ENCODE results near the gene TM6SF1. TPM values are rescaled to one million over a fixed set of nuclear protein-coding genes. Genes with fewer than 3 reads are reported as not detected.
A peak's percentile ranks its signal among the peaks of the same experiment; 100 is the strongest.
"Not testable (repeated sequence)": the region's sequence is repeated elsewhere in the genome, so short reads cannot be mapped to it uniquely, and the experiment has no call there.

Gene TM6SF1
- total and polyA plus RNA-seq, 2 experiments from 2014 or later: 0.14 TPM; not detected in 1

DNA sequence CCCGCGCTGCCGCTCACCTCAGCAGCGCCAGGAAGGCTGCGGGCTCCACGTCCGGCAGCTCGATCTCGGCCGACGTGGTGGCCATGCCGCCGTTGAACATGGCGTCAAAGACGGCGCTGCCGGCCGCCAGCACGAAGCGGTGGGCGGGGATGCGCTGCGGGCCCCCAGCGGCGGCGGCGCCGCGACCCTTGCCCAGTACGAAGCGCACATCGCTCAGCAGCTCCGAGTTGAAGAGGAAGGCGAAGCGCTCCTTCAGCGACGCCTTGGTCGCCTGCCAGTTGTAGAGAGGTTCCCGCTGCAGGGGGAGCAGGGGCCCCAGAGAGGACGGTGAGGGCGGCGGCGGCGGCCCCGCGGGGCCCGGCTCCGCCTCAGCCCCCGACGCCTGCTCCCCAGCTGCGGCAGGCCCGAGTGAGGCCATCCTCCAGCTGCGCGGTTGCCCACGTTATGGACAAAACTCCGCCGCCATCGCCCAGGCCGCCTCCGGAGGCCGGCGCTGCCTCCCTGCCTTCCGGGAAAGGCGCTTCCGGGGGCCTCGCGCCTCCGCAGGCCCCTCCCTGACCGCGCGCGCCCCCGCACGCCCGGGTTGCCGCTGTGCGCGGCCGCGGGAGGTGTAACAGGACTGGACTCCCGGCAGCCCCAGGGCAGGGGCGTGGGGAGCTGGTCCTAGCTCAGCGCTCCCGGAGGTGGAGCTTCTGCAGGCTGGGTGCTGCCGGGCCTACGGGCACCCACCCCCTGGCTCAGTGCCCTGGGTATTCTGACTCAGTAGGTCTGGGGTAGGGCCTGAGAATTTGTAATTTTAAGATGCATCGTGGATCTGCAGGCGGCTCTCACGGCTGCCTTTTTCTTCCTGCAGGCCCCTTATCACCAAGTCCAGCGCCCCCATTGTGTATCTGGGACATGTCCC is 40.5 kb upstream of the TM6SF1 start, which contains the start of gene BTBD1:
BTBD1 (minus strand) TSS at position 519 of the 904 bp plus-strand sequence; CDS start at position 418, 101 bp downstream.
- Histone ChIP-seq H3K4me3 (peak within 1 kb of the TSS; percentile 81), H3K4me1 (ENCODE audit: insufficient read depth) (peaks cover 25% of the 10 kb centered on the region), H3K4me2 (ENCODE audit: unreplicated experiment) (peak within 1 kb of the TSS; percentile 93), H3K36me3 (ENCODE audit: low read depth) (no peaks in the 10 kb centered on the region), H3K9ac (peak within 1 kb of the TSS; percentile 91), H3K9me2 (ENCODE audit: insufficient read depth) (no peaks in the 10 kb centered on the region), H3K79me2 (ENCODE audit: insufficient read depth) (peaks cover 46% of the 10 kb centered on the region), H3F3A (ENCODE audit: insufficient read depth) (peaks cover 30% of the 10 kb centered on the region), H3K27ac (peak within 1 kb of the TSS; percentile 78), H3K9me3 (ENCODE audit: low read depth) (no peaks in the 10 kb centered on the region), H2AFZ (peak within 1 kb of the TSS; percentile 79), H3K27me3 (replicated peaks; ENCODE audit: insufficient read depth) (no peaks in the 10 kb centered on the region), H4K20me1 (ENCODE audit: insufficient read depth) (peaks cover 13% of the 10 kb centered on the region; the same call in 1 of the 2 replicates)
- peak; percentile 99 for DNase-seq
- WGBS, 2 experiments (ENCODE audit: low coverage in 1 of 2, low lambda C conversion rate in 2 of 2, missing lambda C conversion rate in 2 of 2): 1 to 3% methylated on average over 74 to 78 of the region's 90 CpGs
- in situ Hi-C loops (cut with MboI): no loop called here
- no peak for TF ChIP-seq EZH2 (IDR thresholded peaks at IDR 0.05; ENCODE audit: insufficient read depth, poor library complexity, severe bottlenecking)
- no peak for TF ChIP-seq EZH2phosphoT487 (IDR thresholded peaks at IDR 0.05; ENCODE audit: insufficient read depth, low read depth)

- peaks cover 18% of the 10 kb centered on the region; the same call in 1 of the 2 replicates for H3K4me1 ChIP-seq (ENCODE audit: insufficient read depth)
- in situ Hi-C loops (cut with MboI): no loop called here
- peak overlapping the region; percentile 79 for H2AFZ ChIP-seq
- 0 out of 2 replicates have a peak, but pooled peaks cover 12% of the 10 kb centered on the region for H4K20me1 ChIP-seq (ENCODE audit: insufficient read depth)
- WGBS, 2 experiments (ENCODE audit: low coverage in 1 of 2, low lambda C conversion rate in 2 of 2, missing lambda C conversion rate in 2 of 2): 61 to 76% methylated on average over 12 of the region's 12 CpGs
- H3K9ac ChIP-seq: peak overlapping the region; percentile 91
- peak overlapping the region; percentile 78 for H3K27ac ChIP-seq
- H3K4me3 ChIP-seq: peak overlapping the region; percentile 81
- H3K27me3 ChIP-seq (replicated peaks; ENCODE audit: insufficient read depth): no peaks in the 10 kb centered on the region
- no peaks in the 10 kb centered on the region for H3K36me3 ChIP-seq (ENCODE audit: low read depth)
- H3K4me2 ChIP-seq (ENCODE audit: unreplicated experiment): peak overlapping the region; percentile 93
- no peak for DNase-seq
- H3K79me2 ChIP-seq (ENCODE audit: insufficient read depth): peaks cover 40% of the 10 kb centered on the region
- no peaks in the 10 kb centered on the region for H3K9me3 ChIP-seq (ENCODE audit: low read depth)
- no peaks in the 10 kb centered on the region for H3K9me2 ChIP-seq (ENCODE audit: insufficient read depth)
- TF ChIP-seq EZH2 (IDR thresholded peaks at IDR 0.05; ENCODE audit: insufficient read depth, poor library complexity, severe bottlenecking): no peak
- no peak for TF ChIP-seq EZH2phosphoT487 (IDR thresholded peaks at IDR 0.05; ENCODE audit: insufficient read depth, low read depth)
- H3F3A ChIP-seq (ENCODE audit: insufficient read depth): peaks cover 24% of the 10 kb centered on the region
Measured at GRCh38 chr15:83067638-83067962, 39.8 kb upstream of the TM6SF1 start.

DNA sequence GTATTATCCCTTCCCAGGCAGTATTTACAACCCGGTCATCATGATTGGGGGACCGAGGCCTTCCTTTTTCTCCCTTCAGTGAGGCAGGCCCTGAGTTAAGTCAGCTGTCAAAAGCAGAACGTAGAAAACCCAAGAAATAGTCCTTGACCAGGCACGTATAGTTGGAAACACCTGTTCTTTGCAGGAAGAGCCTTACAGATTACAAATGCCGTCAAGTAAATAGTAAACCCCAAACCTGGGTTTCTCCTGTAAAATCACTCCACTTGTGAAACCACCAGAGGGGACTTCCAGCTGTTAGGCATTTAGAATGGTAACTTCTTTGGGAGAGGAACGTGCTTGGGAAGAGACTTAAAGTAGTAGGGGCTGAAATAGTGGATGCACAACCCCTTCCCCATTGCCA is 39.4 kb upstream of the TM6SF1 start:
- in situ Hi-C loops (cut with MboI): no loop called here
- DNase-seq: no peak
- 0 out of 2 replicates have a peak, but pooled peaks cover 7% of the 10 kb centered on the region for H4K20me1 ChIP-seq (ENCODE audit: insufficient read depth)
- TF ChIP-seq EZH2 (IDR thresholded peaks at IDR 0.05; ENCODE audit: insufficient read depth, poor library complexity, severe bottlenecking): no peak
- no peak for TF ChIP-seq EZH2phosphoT487 (IDR thresholded peaks at IDR 0.05; ENCODE audit: insufficient read depth, low read depth)
- no peaks in the 10 kb centered on the region for H3K9me3 ChIP-seq (ENCODE audit: low read depth)
- peak overlapping the region; percentile 78; the same call in 1 of the 2 replicates for H3K27ac ChIP-seq
- H3F3A ChIP-seq (ENCODE audit: insufficient read depth): peaks cover 19% of the 10 kb centered on the region
- H3K9me2 ChIP-seq (ENCODE audit: insufficient read depth): no peaks in the 10 kb centered on the region
- peaks cover 18% of the 10 kb centered on the region; the same call in 1 of the 2 replicates for H3K4me1 ChIP-seq (ENCODE audit: insufficient read depth)
- H3K4me2 ChIP-seq (ENCODE audit: unreplicated experiment): no peak overlapping the region
- no peaks in the 10 kb centered on the region for H3K36me3 ChIP-seq (ENCODE audit: low read depth)
- no peak overlapping the region for H3K4me3 ChIP-seq
- no peaks in the 10 kb centered on the region for H3K27me3 ChIP-seq (replicated peaks; ENCODE audit: insufficient read depth)
- H3K9ac ChIP-seq: no peak overlapping the region
- peak overlapping the region; percentile 79 for H2AFZ ChIP-seq
- 79 to 84% methylated on average over 6 of the region's 6 CpGs for WGBS, 2 experiments (ENCODE audit: low coverage in 1 of 2, low lambda C conversion rate in 2 of 2, missing lambda C conversion rate in 2 of 2)
- peaks cover 36% of the 10 kb centered on the region for H3K79me2 ChIP-seq (ENCODE audit: insufficient read depth)

GRCh38 chr15:83069211-83069642 is 38.2 kb upstream of the TM6SF1 start:
- in situ Hi-C loops (cut with MboI); DNase-seq; H3F3A ChIP-seq (ENCODE audit: insufficient read depth): not testable (repeated sequence)

More at GRCh38 chr15:83069211-83069642, 38.2 kb upstream of the TM6SF1 start:
- H3K4me1 ChIP-seq (ENCODE audit: insufficient read depth): peaks cover 13% of the 10 kb centered on the region; the same call in 1 of the 2 replicates
- not testable (repeated sequence) for H3K9me3 ChIP-seq (ENCODE audit: low read depth); H3K9me2 ChIP-seq (ENCODE audit: insufficient read depth); H4K20me1 ChIP-seq (ENCODE audit: insufficient read depth); H3K36me3 ChIP-seq (ENCODE audit: low read depth); H3K27me3 ChIP-seq (replicated peaks; ENCODE audit: insufficient read depth); H2AFZ ChIP-seq; H3K9ac ChIP-seq; H3K4me3 ChIP-seq; H3K4me2 ChIP-seq (ENCODE audit: unreplicated experiment); H3K27ac ChIP-seq
- WGBS, 2 experiments (ENCODE audit: low coverage in 1 of 2, low lambda C conversion rate in 2 of 2, missing lambda C conversion rate in 2 of 2): 26 to 40% methylated on average over 3 to 6 of the region's 6 CpGs
- peaks cover 24% of the 10 kb centered on the region for H3K79me2 ChIP-seq (ENCODE audit: insufficient read depth)
